Measurements from ENCODE around the gene MCC.

MCC gene

GRCh38 chr5:113178073-113178779 is 310.0 kb downstream of the MCC start:
- Histone ChIP-seq H3K9me3 (ENCODE audit: control insufficient read depth, insufficient read depth, low read depth, low read length) (no peaks in the 10 kb centered on the region), H3K4me3 (ENCODE audit: low read depth, low read length) (no peak overlapping the region), H3K4me1 (ENCODE audit: control insufficient read depth, insufficient read depth, low read length) (peaks cover 30% of the 10 kb centered on the region), H3K27ac (ENCODE audit: extremely low read depth, low read depth, low read length) (no peak overlapping the region), H3K36me3 (ENCODE audit: control insufficient read depth in 2 of 2, insufficient read depth in 1 of 2, low read length in 2 of 2) (no peaks in the 10 kb centered on the region)
- TF ChIP-seq ZNF600 (tag by site-specific recombination; IDR thresholded peaks at IDR 0.05) (peak; percentile 63), ZNF18 (tag by site-specific recombination; IDR thresholded peaks at IDR 0.05) (no peak)
- ChIA-PET POLR2A (no interaction called here), CTCF (no interaction called here)

- H3K27ac ChIP-seq (ENCODE audit: extremely low read depth, low read depth, low read length), result no peak overlapping the region
- no peak for TF ChIP-seq SCRT1 (tag by site-specific recombination; IDR thresholded peaks at IDR 0.05; ENCODE audit: borderline replicate concordance)
- TF ChIP-seq ZSCAN16 (tag by site-specific recombination; IDR thresholded peaks at IDR 0.05), result no peak
- no peak for TF ChIP-seq MZF1 (tag by site-specific recombination; IDR thresholded peaks at IDR 0.05; ENCODE audit: borderline replicate concordance)
- no peak for TF ChIP-seq ZNF600 (tag by site-specific recombination; IDR thresholded peaks at IDR 0.05)
- no peak for TF ChIP-seq HOXA7 (CRISPR knock-in tag; IDR thresholded peaks at IDR 0.05; ENCODE audit: borderline replicate concordance)
- no peak for TF ChIP-seq ZFHX2 (tag by site-specific recombination; conservative IDR thresholded peaks at IDR 0.05)
- TF ChIP-seq ZFP3 (tag by site-specific recombination; IDR thresholded peaks at IDR 0.05; ENCODE audit: low read depth), result no peak
- TF ChIP-seq OVOL3 (tag by site-specific recombination; IDR thresholded peaks at IDR 0.05), result no peak
- TF ChIP-seq RBAK (tag by site-specific recombination; IDR thresholded peaks at IDR 0.05), result no peak
- no peak for TF ChIP-seq ZNF692 (tag by site-specific recombination; IDR thresholded peaks at IDR 0.05)
- no peak for TF ChIP-seq ZFP41 (tag by site-specific recombination; IDR thresholded peaks at IDR 0.05; ENCODE audit: borderline replicate concordance)
- no peak for TF ChIP-seq WT1 (tag by site-specific recombination; IDR thresholded peaks at IDR 0.05)
- no peak for TF ChIP-seq ZNF274 (IDR thresholded peaks at IDR 0.05; ENCODE audit: low read length)
- TF ChIP-seq ZNF274 (tag by site-specific recombination; IDR thresholded peaks at IDR 0.05; ENCODE audit: borderline replicate concordance), result no peak
- TF ChIP-seq ZBTB49 (tag by site-specific recombination; IDR thresholded peaks at IDR 0.05; ENCODE audit: low read depth), result no peak
- POLR2A ChIA-PET, result no interaction called here
- H3K9me3 ChIP-seq (ENCODE audit: control insufficient read depth, insufficient read depth, low read depth, low read length), result no peaks in the 10 kb centered on the region
- H3K4me1 ChIP-seq (ENCODE audit: control insufficient read depth, insufficient read depth, low read length), result peaks cover 32% of the 10 kb centered on the region
- H3K4me3 ChIP-seq (ENCODE audit: low read depth, low read length), result no peak overlapping the region
- H3K36me3 ChIP-seq (ENCODE audit: control insufficient read depth in 2 of 2, insufficient read depth in 1 of 2, low read length in 2 of 2), result no peaks in the 10 kb centered on the region
- CTCF ChIA-PET, result interaction anchor here (0.6 kb wide), 1 partner anchor 1282 kb away, joined by 3 read pairs; no protein-coding TSS in a partner anchor
These were observed 311.0 kb downstream of the MCC start for GRCh38 chr5:113177225-113177624.

- CTCF ChIA-PET, result interaction anchor here (0.6 kb wide), 1 partner anchor 1282 kb away, joined by 3 read pairs; no protein-coding TSS in a partner anchor
- Histone ChIP-seq H3K4me1 (ENCODE audit: control insufficient read depth, insufficient read depth, low read length) (peaks cover 30% of the 10 kb centered on the region), H3K36me3 (ENCODE audit: control insufficient read depth in 2 of 2, insufficient read depth in 1 of 2, low read length in 2 of 2) (no peaks in the 10 kb centered on the region), H3K9me3 (ENCODE audit: control insufficient read depth, insufficient read depth, low read depth, low read length) (no peaks in the 10 kb centered on the region), H3K27ac (ENCODE audit: extremely low read depth, low read depth, low read length) (no peak overlapping the region), H3K4me3 (ENCODE audit: low read depth, low read length) (no peak overlapping the region)
- TF ChIP-seq ZNF366 (tag by site-specific recombination; conservative IDR thresholded peaks at IDR 0.05), result peak; percentile 22; the same call in 1 of the 2 replicates
- peak; percentile 83 for TF ChIP-seq ATF2 (tag by site-specific recombination; IDR thresholded peaks at IDR 0.05; ENCODE audit: low read depth)
- TF ChIP-seq ZNF600 (tag by site-specific recombination; IDR thresholded peaks at IDR 0.05), result no peak
- POLR2A ChIA-PET, result no interaction called here
These were observed 311.5 kb downstream of the MCC start for GRCh38 chr5:113176734-113177133.
